ENCODE results near the gene PCGF3.

The PCGF3 gene, protein sequence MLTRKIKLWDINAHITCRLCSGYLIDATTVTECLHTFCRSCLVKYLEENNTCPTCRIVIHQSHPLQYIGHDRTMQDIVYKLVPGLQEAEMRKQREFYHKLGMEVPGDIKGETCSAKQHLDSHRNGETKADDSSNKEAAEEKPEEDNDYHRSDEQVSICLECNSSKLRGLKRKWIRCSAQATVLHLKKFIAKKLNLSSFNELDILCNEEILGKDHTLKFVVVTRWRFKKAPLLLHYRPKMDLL

DNA sequence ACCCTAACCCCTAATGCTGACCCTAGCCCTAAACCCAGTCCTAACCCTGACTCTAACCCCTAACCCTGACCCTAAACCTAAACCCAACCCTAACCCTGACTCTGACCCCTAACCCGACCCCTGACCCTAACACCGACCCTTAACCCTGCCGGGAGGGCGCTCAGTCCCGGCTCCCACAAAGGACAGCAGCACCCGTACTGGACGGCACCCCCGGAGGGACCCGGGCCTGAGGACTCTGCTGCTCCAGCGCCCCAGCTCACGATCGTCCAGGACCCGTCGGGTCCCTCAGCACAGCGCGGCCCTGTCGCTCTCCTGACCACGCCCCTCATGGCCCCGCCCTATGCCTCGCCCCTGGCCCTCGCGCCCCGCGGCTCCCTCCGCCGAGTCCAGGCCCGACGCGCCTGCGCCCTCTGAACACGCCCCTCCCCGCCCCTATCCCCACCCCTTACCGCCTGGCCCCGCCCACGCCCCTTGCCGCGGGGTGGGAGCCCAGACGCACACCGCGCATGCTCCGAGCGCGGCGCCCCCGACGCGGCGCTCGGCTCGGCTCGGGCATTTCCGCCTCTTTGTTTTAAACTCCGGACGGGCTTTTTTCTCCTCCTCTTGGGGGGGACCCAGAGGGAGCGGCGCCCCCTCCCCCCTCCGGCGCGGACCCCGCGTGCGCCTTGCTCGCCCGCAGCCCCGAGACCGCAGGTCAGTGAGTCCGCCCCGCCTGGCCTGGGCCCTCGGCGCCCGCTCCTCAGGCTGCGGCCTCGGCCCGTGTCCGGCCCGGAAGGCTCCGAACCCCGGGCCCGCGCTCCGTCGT lies at the start of gene PCGF3:
Gene PCGF3 (plus strand): TSS at position 555 of the 805 bp plus-strand sequence. CDS start 27,849 bp downstream, outside the sequence.
- DNase-seq: peak; percentile 97

DNA sequence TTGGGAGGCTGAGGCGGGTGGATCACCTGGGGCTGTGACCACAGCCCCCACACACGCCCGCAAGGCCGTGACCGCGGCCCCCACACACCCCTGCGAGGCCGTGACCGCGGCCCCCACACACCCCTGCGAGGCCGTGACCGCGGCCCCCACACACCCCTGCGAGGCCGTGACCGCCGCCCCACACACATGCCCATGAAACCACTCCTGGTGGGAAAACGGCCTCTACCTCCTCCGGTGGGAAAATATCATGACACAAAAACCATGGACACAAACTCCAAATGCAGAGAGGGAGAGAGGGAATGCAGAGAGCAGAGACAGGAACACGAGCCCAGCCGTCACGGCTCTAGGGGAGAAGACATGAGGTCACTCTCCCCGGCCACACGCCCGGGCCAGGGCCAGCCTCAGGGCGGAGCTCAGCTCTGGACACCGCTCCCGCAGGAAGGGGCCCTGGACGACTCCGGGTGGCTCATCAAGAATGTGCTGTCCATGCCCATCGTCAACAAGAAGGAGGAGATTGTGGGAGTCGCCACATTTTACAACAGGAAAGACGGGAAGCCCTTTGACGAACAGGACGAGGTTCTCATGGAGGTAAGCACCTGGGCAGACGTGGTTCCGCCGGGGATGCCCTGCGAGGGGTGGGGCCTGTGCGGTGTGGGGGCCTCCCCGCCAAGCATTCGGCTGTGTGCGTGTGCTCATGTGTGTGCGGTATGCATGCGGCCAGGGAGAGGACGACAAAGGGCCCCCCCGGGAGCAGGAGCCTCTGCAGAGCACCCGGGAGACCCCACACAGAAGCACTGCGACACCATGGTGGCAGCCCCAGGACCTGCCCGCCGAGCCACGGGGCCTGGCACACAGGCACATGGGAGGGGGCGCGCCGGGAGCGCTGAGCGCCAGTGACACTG lies 48.9 kb upstream of the PCGF3 start:
- DNase-seq: peak; percentile 8

DNA sequence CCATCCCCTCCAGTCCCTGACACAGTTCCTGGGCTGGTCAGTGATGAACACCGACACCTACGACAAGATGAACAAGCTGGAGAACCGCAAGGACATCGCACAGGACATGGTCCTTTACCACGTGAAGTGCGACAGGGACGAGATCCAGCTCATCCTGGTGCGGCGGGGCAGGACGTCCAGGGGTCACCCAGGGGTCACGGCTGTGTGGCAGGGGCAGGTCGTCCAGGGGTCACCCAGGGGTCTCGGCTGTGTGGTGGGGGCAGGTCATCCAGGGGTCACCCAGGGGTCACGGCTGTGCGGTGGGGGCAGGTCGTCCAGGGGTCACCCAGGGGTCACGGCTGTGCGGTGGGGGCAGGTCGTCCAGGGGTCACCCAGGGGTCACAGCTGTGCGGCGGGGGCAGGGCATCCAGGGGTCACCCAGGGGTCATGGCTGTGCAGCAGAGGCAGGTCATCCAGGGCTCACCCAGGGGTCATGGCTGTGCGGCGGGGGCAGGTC lies 48.2 kb upstream of the PCGF3 start:
- DNase-seq: peak; percentile 4

DNA sequence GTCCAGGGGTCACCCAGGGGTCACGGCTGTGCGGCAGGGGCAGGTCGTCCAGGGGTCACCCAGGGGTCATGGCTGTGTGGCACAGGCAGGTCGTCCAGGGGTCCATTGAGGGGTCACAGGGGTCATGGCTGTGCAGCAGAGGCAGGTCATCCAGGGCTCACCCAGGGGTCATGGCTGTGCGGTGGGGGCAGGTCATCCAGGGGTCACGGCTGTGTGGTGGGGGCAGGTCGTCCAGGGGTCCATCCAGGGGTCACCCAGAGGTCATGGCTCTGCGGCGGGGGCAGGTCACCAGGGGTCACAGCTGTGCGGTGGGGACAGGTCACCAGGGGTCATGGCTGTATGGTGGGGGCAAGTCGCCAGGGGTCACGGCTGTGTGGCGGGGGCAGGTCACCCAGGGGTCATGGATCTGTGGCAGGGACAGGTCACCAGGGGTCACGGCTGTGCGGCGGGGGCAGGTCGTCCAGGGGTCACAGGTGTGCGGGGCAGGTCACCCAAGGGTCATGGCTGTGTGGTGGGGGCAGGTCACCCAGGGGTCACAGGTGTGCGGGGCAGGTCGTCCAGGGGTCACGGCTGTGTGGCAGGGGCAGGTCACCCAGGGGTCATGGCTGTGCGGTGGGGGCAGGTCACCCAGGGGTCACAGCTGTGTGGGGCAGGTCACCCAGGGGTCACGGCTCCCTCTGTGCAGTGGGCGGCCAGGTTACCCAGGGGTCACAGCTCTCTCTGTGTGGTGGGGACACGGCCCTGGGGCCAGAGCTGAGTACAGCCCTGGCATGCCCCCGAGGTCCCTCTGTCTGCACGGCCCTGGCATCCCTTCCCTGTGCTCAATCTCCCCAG lies 47.6 kb upstream of the PCGF3 start:
- peak; percentile 9 for DNase-seq

DNA sequence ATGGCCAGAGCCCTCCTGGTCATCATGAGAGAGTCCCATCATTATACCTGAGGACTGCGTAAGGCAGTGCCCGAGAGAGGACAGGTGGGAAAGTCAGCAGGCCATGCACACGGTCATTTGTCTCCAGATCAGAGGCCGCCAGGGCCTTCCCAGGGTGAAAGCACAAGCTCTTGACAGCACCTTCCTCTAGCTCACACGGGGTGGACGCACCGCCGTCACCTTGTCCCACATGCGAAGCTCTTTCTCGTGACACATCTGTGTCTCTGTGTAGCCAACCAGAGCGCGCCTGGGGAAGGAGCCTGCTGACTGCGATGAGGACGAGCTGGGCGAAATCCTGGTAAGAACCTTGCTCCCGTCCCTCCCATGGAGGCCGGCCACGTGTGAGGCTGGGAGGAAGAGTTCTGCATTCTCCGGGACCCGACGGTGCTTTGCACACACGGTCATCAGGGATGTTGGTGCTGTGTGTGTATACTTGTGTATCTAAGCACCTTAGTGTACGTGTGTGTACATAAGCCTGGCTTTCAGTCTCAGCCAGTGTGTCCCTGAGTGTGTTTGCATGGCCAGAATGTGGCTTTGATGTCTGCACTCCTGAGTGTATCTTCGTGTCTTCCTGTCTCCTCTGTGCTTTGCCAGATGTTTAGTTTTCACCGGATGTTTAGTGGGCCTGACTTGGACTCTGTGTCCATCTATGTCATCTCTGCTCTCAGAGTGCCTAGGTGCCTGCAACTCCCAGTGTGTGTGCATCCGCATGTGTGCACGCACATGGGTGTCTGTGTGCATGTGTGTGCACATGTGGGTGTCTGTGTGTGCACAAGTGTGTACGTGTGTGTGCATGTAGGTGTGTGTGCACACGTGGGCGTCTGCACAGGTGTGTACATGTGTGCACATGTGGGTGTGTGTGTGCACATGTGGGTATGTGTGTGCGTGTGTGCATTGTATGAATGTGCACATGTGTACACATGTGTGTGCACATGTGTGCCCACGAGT lies 46.7 kb upstream of the PCGF3 start:
- no peak for DNase-seq

DNA sequence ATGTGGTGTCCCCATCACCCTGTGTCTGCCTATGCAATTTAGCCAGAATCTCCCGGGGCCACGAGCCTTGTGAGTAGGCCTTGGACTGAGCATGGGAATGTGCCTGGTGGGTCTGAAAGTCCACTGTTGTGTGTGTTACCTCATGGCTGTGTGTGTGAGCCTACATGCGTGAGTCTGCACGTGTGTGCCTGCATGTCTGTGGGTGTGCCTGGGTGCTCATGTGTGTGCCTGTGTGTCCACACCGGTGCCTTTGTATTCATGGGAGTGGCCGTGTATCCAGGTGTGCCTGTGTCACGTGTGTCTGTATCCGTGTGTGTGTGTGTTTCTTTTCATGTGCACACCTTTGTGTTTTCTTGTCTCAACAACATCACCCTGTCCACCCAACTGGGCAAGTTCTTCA lies 45.8 kb upstream of the PCGF3 start:
- peak; percentile 4 for DNase-seq

DNA sequence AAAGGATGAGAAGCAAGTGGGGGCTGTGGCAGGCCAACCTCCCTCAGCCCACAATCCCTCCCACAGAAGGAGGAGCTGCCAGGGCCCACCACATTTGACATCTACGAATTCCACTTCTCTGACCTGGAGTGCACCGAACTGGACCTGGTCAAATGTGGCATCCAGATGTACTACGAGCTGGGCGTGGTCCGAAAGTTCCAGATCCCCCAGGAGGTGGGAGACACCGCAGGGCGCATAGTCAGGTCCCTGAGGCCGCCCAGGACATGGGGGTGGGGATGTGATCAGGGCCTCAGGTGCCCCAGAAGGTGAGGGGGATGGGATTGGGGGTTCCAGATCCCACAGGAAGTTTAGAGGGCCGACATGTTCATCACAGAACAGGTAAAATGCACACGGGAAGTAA lies 45.2 kb upstream of the PCGF3 start:
- DNase-seq: no peak

DNA sequence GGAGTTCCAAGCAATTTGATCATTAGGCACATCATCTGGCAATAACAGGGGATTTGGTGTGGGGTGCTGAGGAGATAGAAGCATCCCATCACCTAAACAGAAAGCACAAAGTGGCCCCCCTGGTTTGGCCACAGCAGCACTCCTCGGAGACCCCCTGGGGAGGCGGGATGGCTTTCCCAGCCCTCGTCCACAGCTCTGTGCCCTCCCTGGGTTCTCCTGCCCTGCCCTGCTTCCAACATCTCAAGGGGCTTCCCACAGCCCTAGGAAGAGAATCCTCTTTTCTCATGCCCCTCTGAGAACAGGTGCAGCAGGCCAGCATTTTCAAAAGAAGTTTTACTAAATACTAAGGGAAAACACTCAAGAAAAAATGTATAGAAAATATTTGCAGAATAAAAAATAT lies 44.4 kb upstream of the PCGF3 start:
- no peak for DNase-seq

DNA sequence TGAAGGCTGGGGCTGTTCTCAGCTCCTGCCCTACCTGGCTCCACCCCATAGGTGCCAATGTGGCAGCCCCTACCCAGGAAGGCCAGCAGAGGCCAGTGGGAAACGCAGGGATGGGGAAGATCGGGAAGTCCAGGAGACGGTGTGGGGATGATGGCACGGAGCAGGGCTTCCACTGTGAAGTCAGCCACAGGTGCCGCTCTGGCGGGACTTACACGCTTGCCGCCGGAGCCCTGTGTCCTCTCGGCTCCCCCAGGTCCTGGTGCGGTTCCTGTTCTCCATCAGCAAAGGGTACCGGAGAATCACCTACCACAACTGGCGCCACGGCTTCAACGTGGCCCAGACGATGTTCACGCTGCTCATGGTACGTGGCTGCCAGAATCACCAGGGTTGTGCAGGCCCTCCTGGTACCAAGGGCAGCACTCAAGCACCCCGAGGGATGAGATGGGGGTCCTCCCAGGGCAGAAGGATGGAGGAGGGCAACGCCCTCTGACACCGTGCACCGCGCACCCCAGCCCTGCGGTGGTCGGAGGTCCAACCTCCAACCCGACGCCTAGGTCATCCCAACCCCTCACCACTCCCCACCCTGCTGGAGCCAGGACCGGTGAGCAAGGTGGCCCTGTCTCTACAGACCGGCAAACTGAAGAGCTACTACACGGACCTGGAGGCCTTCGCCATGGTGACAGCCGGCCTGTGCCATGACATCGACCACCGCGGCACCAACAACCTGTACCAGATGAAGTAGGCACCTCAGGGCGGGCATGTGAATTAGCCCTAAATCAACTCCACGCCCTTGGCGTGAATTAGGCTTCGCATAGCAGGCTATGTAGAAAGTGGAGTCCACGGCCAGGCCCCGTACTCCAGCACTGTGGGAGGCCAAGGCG lies 43.5 kb upstream of the PCGF3 start:
- DNase-seq: peak; percentile 10

DNA sequence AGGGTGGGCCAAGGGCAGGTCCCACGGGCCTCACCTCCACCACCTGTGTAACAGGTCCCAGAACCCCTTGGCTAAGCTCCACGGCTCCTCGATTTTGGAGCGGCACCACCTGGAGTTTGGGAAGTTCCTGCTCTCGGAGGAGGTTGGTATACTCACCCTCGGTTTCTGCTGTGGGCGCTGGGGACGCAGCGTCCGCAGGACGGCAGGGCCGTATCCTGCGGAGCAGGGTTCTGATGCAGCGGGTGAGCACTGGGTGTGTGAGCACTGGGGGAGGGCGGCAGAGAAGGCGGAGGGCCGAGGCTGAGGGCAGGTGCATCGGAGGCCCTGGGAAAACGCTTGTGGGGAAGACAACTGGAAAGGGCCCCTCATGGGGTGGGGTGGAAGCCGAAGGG lies 42.6 kb upstream of the PCGF3 start:
- peak; percentile 9 for DNase-seq

DNA sequence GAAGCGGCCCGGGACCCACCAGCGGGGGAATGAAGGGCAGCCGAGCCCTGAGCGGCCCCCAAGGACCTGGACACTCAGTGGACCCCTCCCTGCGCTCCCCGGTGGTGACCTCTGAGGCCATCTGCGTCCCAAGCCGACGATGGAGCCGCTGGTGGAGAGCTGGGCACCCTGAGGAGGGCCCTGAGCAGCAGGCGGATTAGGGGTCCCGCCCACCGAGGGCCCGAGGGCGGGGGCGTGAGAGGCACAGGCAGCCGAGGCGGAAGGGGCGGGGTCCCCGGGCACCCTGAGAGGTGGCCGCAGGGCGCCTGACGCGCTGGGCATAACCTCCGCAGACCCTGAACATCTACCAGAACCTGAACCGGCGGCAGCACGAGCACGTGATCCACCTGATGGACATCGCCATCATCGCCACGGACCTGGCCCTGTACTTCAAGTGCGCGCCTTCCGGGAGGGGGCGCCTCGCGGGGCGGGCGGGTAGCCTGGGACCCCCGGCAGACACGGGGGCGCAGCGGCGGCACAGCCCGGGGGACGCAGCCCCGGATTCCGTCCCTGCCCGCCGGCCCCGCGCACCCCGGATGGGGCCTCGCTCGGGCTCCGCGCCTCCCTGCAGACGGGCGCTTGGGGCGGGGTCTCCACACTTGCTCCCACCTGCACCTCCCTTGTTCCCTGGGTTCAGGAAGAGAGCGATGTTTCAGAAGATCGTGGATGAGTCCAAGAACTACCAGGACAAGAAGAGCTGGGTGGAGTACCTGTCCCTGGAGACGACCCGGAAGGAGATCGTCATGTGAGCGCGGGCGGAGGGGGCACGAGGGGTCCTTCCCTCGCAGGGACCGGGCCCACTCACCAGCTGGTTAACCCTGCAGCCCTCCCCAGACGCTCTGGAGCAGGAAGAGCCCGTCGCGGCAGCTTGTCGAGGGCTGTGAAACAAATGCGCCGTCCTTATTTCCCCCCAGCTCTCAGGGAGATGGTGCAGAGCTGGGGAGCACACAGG lies 41.9 kb upstream of the PCGF3 start:
- DNase-seq: peak; percentile 84

DNA sequence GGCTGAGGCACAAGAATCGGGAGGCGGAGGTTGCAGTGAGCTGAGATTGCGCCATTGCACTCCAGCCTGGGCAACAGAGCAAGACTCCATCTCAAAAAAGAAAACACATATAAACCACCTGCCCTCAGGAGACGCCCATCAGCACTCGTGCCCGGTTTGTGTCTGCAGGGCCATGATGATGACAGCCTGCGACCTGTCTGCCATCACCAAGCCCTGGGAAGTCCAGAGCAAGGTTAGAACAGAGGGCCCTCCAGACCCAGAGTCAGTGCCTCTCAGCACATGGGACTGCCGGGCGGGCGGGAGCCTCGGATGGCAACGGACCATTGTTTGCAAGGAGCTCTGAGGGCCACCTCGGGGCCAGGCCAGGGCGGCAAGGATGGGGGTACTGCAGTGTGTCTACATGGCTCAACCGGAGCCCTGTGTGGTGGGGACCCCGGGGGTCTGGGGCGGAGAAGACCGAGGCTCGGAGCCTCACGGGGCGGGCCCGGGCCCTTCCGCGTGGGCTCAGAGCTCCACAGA lies 40.9 kb upstream of the PCGF3 start:
- DNase-seq: no peak

DNA sequence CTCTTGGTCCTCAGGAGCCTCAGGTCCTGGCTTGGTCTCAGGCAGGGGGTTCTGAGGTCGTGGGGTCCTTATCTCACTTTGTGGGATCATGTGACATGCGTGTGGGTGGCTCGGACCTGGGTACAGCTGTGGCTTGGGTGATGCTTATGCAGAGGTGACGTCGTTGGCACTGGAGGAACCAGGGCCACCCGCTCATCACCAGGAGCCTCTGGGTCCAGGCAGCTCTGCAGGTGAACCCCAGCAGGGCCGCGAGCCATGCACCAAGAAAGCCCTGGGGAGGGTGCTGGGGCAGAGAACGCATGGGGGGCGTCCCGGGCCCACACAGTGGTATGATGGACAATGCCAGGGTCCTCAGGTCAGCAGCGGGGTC lies 40.3 kb upstream of the PCGF3 start:
- no peak for DNase-seq

DNA sequence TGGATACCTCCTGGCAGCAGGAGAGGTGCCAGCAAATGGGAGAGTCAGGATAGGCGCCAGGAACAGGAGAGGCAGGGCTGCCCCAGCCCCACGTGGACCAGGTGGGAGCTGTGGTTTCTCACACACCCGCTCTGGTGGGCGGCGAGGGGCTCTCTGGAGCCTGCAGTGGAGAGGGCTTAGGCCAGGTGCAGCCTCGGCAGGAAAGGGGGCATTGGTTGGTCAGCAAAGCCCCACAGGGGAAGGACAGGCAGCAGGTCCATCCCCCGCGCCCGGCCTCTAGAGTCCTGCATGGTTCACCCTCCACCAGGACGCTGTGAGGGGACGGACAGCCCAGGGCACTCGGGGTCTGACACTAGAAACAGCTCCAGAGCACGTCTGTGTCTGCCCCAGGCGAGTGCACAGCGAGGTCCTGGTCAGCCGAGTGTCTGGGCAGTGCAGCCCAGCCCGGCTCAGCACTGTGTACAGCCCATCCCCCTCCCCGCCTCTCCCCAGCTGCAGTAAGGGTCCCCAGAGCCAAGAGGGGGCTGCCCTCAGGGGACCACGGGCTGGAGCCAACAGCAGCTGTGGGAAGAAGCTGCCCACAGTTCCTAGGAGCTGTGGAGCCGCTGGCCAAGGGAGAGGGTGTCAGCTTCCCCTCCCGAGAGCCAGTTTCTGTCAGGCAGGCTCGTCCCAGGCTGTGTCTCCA lies 39.7 kb upstream of the PCGF3 start:
- DNase-seq: no peak

DNA sequence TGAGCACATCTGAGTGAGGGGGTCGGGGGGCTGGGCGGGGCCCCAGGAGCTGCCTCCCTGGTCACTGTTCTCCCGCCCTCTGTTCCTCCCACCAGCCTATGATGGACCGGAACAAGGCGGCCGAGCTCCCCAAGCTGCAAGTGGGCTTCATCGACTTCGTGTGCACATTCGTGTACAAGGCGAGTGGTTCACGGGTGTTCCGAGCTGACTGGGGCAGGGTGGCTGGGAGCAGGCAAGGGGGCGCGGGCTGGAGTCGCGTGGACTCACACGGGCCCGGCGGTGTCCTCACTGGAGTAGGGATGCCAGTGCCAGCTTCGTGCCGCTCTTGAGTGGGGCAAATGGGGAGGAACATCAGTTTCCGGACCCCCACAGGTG lies 39.2 kb upstream of the PCGF3 start:
- DNase-seq: no peak

DNA sequence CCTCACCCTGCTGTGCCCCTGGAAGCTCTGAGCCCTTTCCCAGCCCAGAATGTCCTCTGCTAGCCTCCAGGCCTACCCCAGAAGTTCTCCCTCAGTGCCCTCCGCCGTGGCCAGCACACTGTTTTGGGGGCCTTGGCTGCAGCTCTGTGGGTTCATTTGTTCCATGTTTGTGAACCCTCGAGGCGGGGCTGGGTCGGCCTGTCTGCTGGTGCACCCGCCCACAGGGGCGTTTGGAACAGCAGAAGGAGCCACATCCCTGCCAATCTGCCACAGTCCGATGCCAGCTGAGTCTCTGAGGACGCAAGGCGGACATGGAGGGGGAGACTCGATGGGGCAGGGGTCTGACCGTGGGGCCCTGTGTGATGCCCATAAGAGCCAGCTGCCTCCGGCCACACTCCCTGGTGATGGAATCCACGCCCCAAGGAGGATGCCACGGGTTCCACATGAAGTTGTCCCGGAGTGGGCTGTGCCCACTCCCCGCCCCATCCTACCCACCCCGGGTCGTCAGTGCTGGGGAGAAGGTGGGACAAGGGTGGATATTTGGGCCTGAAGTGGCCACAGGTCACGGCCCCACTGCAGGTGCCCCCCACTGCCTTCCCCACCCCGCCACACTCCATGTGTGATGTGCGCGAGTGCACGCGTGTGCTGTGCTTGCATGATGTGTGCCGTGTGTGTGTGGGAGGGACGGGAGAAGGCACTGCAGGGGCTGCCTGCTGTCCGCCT lies 38.6 kb upstream of the PCGF3 start:
- no peak for DNase-seq

DNA sequence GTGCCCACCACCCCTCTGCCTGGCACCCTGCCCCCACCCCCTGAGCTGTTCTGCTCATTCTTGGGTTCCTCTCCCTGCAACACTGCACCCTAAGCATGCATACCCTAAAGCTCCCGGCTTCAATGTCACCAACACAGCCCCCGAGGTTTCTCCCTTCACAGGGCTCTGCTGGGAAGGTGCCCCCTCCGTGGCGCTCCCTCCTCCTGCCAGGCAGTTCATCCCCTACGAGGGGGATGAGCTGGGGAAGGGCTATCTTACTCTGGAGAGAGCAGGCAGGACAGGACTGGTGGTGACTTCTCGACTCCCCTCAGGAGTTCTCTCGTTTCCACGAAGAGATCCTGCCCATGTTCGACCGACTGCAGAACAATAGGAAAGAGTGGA lies 38.1 kb upstream of the PCGF3 start:
- DNase-seq: no peak

Measured in activated naive CD4-positive, alpha-beta T cell treated with anti-CD3 and anti-CD28 coated beads, Interleukin-2, amount 50 U/mL, for 16 hours (primary cell).